Measurements from ENCODE around the gene CLEC16A. TPM values are rescaled to one million over a fixed set of nuclear protein-coding genes. Genes with fewer than 3 reads are reported as not detected.

CLEC16A gene
- total RNA-seq, 2 experiments from 2014 or later: 32.6 to 34.9 TPM

GRCh38 chr16:11078812-11079459 is 134.6 kb downstream of the CLEC16A start:
- ChIA-PET CTCF (interaction anchor here (1.0 kb wide), 1 partner anchor 9 kb away, joined by 4 read pairs; no protein-coding TSS in a partner anchor), POLR2A (interaction anchor here (0.8 kb wide), 1 partner anchor 9 kb away, joined by 3 read pairs; no protein-coding TSS in a partner anchor)

- CTCF ChIA-PET: interaction anchor here (1.0 kb wide), 1 partner anchor 8 kb away, joined by 4 read pairs; no protein-coding TSS in a partner anchor
Observed at GRCh38 chr16:11079652-11080187, 135.4 kb downstream of the CLEC16A start.

DNA sequence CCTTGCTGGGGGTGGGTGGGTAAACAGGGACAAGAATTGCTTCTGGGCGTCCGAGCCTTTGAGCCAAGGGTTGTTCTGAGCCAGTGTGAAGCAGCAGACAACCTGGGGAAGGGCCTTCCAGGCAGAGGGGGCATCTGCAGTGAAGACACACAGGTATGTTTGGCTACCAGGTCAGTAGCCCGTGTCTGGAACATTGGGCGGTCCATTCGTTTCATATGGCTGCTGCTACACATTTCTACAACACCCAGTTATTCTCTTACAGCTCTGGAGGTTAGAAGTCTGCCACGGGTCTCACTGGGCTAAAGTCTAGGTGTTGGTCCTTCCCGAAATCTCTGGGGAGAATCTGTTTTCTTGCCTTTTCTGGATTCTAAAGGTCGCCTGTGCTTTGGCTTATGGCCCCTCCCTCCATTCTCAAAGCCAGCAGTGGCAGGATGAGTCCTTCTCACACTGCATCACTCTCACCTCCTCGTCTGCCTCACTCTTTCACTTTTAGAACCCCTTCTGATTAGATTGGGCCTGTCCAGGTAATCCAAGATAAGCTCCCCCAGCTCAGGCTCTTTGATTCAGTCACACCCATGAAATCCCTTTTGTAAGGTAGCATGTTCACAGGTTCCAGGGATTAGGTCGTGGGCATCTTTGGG is 136.1 kb downstream of the CLEC16A start:
- CTCF ChIA-PET: no interaction called here
- POLR2A ChIA-PET: no interaction called here

More at GRCh38 chr16:11079652-11080187, 135.4 kb downstream of the CLEC16A start:
- POLR2A ChIA-PET: no interaction called here

DNA sequence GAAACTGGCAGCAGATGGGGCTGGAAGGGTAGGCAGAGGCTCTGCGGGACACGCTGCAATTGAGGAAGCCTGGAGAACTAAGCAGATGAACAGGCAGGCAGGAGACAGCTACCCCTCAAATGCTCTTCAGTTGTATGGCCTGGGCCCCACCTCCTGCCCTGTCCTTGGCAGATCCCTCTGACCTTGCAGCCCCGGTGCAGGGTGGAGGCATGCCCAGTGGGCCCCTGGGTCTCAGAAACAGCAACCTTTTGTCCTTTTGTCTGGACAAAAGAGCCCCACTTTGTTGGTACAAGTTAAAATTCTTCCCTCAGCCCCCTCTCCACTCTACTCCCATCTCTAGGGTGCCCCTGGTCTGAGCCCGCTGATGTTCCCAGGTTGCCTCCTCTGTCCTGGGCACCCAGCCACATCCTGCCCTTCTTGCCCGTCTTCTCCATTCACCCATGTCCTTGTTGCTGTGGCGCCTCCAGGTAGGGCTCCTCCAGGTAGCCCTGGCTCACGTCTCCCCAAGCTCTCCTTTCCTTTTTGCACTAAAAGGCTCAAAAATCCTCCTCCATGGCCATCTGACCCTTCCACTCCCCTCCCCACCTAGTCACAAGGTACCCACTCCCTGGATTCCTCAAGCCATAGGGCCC is 136.8 kb downstream of the CLEC16A start:
- ChIA-PET CTCF (no interaction called here), POLR2A (no interaction called here)

- CTCF ChIA-PET: interaction anchor here (1.1 kb wide), 1 partner anchor 12 kb away, joined by 3 read pairs; no protein-coding TSS in a partner anchor
- POLR2A ChIA-PET: no interaction called here
Observed at GRCh38 chr16:11082108-11082859, 137.9 kb downstream of the CLEC16A start.

DNA sequence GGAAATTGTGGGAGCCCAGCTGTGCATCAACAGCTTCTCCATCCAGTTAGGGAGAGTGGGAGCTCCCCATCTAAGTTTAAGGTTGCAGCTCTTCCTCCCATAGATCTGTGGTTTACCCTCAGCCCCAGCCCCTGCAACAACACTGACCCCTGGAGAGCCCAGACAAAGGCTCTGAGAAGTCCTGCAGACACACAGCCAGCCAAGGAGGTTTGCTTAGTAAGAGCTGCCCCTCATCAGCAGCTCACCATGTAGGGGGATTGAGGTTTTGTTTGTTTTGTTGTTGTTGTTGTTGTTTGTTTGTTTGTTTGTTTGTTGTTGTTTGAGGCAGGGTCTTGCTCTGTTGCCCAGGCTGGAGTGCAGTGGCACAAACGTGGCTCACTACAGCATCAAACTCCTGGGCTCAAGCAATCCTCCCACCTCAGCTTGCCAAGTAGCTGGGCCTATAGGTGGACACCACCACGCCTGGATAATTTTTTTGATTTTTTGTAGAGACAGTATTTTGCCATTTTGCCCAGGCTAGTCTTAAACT is 138.6 kb downstream of the CLEC16A start:
- ChIA-PET CTCF (interaction anchor here (1.1 kb wide), 1 partner anchor 11 kb away, joined by 3 read pairs; no protein-coding TSS in a partner anchor), POLR2A (interaction anchor here (1.5 kb wide), 1 partner anchor 173 kb away, joined by 3 read pairs; the partner anchor contains the start of gene SOCS1)

DNA sequence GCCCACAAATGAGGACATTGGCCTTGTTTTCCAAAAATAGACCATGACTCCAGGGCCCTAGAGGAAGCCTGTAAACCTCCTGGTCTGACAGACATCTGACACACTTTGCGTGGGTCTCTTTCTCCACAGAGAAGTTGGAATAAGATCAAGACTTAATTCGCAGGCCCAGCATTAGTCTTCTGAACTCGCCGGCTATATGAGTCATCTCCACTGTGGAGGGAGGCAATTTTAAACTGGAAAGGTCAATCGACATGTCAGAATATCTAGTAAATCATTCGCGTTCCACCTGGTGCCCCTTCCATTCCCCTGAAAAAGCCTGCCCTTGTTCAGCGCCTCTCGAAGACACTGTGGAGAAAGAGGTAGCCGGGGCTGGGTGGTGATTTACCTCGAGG is 140.1 kb downstream of the CLEC16A start:
- ChIA-PET POLR2A (no interaction called here), CTCF (no interaction called here)

DNA sequence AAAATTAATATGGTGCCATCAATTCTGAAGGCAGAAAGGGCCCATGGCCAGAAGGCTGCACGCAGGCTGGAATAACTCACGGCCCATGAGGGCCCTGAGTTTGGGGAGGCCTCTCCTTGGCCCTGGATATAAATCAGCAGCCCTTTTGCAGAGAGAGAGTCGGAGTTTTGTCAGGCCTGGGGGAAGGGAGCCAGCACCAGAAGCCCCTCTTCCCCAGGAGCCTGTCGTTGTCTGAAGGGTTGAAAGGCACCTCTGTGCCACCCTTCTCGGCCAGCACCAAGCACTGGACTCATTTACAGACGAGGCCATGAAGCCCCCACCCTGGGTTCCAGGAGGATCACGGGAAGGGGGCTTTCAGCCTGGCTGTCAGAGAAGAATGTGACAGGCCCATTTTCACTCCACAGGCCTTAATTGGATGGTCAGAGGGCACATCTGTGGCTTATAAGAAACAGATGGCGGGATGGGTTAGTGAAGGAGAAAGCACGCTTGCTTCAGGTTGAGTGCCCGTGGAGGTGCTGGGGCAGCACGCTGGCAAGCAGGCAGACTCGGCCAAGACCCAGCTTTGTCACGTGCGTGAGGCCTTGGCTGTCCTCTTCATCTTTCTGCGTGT is 140.6 kb downstream of the CLEC16A start:
- ChIA-PET POLR2A (no interaction called here), CTCF (no interaction called here)

GRCh38 chr16:11085916-11086315 is 141.6 kb downstream of the CLEC16A start:
- ChIA-PET POLR2A (no interaction called here), CTCF (no interaction called here)

- CTCF ChIA-PET: interaction anchor here (0.6 to 1.4 kb wide), 3 partner anchors 8 to 269 kb away, joined by 4 read pairs; no protein-coding TSS in a partner anchor
- POLR2A ChIA-PET: interaction anchor here (1.1 kb wide), 1 partner anchor 9 kb away, joined by 3 read pairs; no protein-coding TSS in a partner anchor
Observed at GRCh38 chr16:11087691-11088073, 143.3 kb downstream of the CLEC16A start.

GRCh38 chr16:11088074-11088730 is 143.8 kb downstream of the CLEC16A start:
- POLR2A ChIA-PET: interaction anchor here (0.6 to 1.1 kb wide), 2 partner anchors 9 to 164 kb away, joined by 3 read pairs; no protein-coding TSS in a partner anchor

GRCh38 chr16:11088831-11089230 is 144.5 kb downstream of the CLEC16A start:
- ChIA-PET POLR2A (interaction anchor here (0.6 kb wide), 1 partner anchor 163 kb away, joined by 3 read pairs; no protein-coding TSS in a partner anchor), CTCF (interaction anchor here (1.3 to 1.4 kb wide), 2 partner anchors 9 to 13 kb away, joined by 4 read pairs; no protein-coding TSS in a partner anchor)

More at GRCh38 chr16:11088074-11088730, 143.8 kb downstream of the CLEC16A start:
- CTCF ChIA-PET: interaction anchor here (0.6 to 1.4 kb wide), 3 partner anchors 9 to 269 kb away, joined by 4 read pairs; no protein-coding TSS in a partner anchor

DNA sequence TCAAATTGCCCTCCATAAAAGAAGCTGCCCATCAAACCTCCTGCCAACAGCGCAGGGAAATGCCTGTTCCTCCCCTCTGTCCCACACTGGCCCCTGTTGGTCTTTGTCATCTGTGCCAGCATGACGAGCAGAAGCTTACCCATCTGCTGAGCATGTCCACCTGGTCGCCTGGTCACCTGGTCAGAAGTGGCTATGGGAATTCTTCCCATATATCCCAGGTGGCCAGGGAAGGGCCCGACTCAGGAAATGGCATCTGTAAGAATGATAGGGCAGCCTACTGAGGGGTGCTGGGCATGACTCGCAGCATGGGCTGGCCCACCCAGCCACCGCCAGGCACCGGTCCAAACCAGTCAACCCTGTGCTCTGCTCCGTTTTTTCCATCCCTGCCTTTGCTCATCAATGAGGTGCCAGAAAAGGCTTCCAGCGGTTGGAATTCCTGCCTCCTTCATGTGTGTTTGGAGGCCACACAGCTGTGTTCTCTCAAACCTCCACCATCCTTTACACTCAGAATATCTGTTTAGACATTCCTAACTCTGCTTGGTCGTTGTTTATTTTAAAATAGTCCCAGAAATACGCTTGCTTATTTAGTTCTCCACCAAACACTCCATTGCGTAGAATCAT is 145.2 kb downstream of the CLEC16A start:
- ChIA-PET POLR2A (no interaction called here), CTCF (no interaction called here)

DNA sequence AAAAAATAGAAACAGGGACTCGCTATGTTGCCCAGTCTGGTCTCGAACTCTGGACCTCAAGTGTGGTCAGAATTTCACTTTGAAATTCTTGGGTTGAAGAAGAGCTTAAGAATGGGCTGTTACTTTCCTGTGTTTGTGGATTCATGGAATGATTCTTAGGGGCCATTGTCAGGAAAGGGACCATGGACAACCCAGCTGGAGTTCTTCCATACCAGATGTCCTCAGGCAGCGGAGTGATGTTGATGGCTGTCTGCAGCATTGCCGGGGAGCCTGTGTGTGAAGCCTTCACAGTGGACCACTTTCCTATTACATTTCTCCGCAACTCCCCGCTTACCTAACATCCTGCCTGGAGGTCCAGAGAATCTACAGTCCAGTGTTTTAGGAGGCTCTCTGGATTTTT is 145.9 kb downstream of the CLEC16A start:
- CTCF ChIA-PET: interaction anchor here (1.4 kb wide), 1 partner anchor 125 kb away, joined by 6 read pairs; no protein-coding TSS in a partner anchor
- POLR2A ChIA-PET: no interaction called here

- ChIA-PET CTCF (interaction anchor here (1.4 to 1.8 kb wide), 2 partner anchors 10 to 126 kb away, joined by 4 to 6 read pairs; no protein-coding TSS in a partner anchor), POLR2A (no interaction called here)
Observed at GRCh38 chr16:11091021-11091785, 146.8 kb downstream of the CLEC16A start.

- ChIA-PET POLR2A (interaction anchor here (0.7 to 3.1 kb wide), 2 partner anchors 162 to 730 kb away, joined by 4 to 23 read pairs; partner anchors contain the start of gene SOCS1), CTCF (interaction anchor here (1.3 to 3.3 kb wide), 5 partner anchors 8 to 163 kb away, joined by 3 to 15 read pairs (median 4); partner anchors contain the start of gene SOCS1)
Observed at GRCh38 chr16:11092788-11093571, 148.6 kb downstream of the CLEC16A start.

Data from activated CD8-positive, alpha-beta memory T cell treated with anti-CD3 and anti-CD28 coated beads for 36 hours (primary cell).